Cardiac muscle cell (in vitro differentiated cells and primary cell): ENCODE measurements around the gene CD46. TPM values are rescaled to one million over a fixed set of nuclear protein-coding genes. Genes with fewer than 3 reads are reported as not detected.
A peak's percentile ranks its signal among the peaks of the same experiment; 100 is the strongest.
"Not testable (repeated sequence)": the region's sequence is repeated elsewhere in the genome, so short reads cannot be mapped to it uniquely, and the experiment has no call there.

ENCODE experiments used
- DNase-seq, 2 donors: peaks; one replicate each; pipeline versions ENCODE4 v3.0.0 to v3.0.0-alpha.2; 2010 to 2017; ENCODE audit warnings: low read depth in 1 of 2, low spot score in 1 of 2
- H3K27ac ChIP-seq: fragments of 200-600 bp; sonication (generic); 2 replicates; pipeline ENCODE4 v1.5.1; 2016
- H3K27me3 ChIP-seq: fragments of 200-600 bp; sonication (generic); 2 replicates; pipeline ENCODE4 v1.6.0; 2016; ENCODE audit warnings: control low read depth
- H3K36me3 ChIP-seq: fragments of 200-600 bp; sonication (generic); 2 replicates; pipeline ENCODE4 v1.5.1; 2016; ENCODE audit warnings: control low read depth
- H3K4me1 ChIP-seq: fragments of 200-600 bp; sonication (generic); 2 replicates; pipeline ENCODE4 v1.8.1; 2017; ENCODE audit warnings: low read depth, mild to moderate bottlenecking, mixed run types
- H3K4me3 ChIP-seq: fragments of 200-600 bp; sonication (generic); 2 replicates; pipeline ENCODE4 v1.5.1; 2016; ENCODE audit warnings: mild to moderate bottlenecking
- H3K9me3 ChIP-seq: fragments of 200-600 bp; sonication (generic); 2 replicates; pipeline ENCODE4 v1.5.1; 2017; ENCODE audit warnings: low read depth, mild to moderate bottlenecking, control low read depth
- polyA plus RNA-seq: library from polyadenylated mRNA; unstranded; fragments of >200 nt; fragmentation: Nextera tagmentation; extraction: Ambion mirVana; gene quantifications from 2 replicates; pipeline ENCODE4 v1.2.1, GENCODE V29; 2016
- total RNA-seq: library from RNA; depleted of rRNA; stranded (reverse); fragments of >200 nt; gene quantifications from 2 replicates; pipeline ENCODE4 v1.2.3, GENCODE V29; 2016
- TF ChIP-seq, protein P1 (sequence below): IDR thresholded peaks from 2 replicates; pipeline ENCODE4 v1.5.1; 2012; ENCODE audit warnings: low read depth, mild to moderate bottlenecking, low read length

Gene CD46
- total and polyA plus RNA-seq, 2 experiments from 2014 or later: 91.7 to 123 TPM

GRCh38 chr1:207750631-207751305 is 1.1 kb upstream of the CD46 start:
- no peaks in the 10 kb centered on the region for H3K36me3 ChIP-seq
- peaks cover 26% of the 10 kb centered on the region for H3K4me1 ChIP-seq
- no peaks in the 10 kb centered on the region for H3K9me3 ChIP-seq
- TF ChIP-seq, protein P1, sequence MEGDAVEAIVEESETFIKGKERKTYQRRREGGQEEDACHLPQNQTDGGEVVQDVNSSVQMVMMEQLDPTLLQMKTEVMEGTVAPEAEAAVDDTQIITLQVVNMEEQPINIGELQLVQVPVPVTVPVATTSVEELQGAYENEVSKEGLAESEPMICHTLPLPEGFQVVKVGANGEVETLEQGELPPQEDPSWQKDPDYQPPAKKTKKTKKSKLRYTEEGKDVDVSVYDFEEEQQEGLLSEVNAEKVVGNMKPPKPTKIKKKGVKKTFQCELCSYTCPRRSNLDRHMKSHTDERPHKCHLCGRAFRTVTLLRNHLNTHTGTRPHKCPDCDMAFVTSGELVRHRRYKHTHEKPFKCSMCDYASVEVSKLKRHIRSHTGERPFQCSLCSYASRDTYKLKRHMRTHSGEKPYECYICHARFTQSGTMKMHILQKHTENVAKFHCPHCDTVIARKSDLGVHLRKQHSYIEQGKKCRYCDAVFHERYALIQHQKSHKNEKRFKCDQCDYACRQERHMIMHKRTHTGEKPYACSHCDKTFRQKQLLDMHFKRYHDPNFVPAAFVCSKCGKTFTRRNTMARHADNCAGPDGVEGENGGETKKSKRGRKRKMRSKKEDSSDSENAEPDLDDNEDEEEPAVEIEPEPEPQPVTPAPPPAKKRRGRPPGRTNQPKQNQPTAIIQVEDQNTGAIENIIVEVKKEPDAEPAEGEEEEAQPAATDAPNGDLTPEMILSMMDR: no peak
- H3K27me3 ChIP-seq: no peaks in the 10 kb centered on the region
- DNase-seq: peak in 1 of 2 donors; percentile 5
- peak overlapping the region; percentile 82 for H3K4me3 ChIP-seq
- peak overlapping the region; percentile 95 for H3K27ac ChIP-seq

DNA sequence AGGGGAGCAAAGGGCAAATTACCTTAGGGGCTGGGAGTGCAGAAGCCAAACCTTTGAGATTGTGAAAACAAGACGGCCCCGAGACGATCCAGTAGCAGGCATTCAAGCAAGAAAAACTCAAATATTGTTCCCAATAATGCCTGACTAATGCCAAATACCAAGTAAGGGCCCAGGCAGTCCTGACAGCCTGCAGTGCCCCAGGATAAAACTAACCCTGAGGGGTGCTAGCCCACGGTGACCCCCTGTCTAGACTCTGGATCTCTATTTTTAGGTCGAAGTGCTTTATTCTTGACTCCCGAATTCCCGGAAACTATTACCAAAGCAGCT is 428 bp upstream of the CD46 start:
- H3K27ac ChIP-seq: peak overlapping the region; percentile 95
- peaks cover 26% of the 10 kb centered on the region for H3K4me1 ChIP-seq
- H3K27me3 ChIP-seq, H3K9me3 ChIP-seq, DNase-seq, H3K36me3 ChIP-seq: not testable (repeated sequence)
- H3K4me3 ChIP-seq: peak overlapping the region; percentile 82

- peaks cover 4% of the 10 kb centered on the region for H3K36me3 ChIP-seq
- peaks cover 26% of the 10 kb centered on the region for H3K4me1 ChIP-seq
- peak overlapping the region; percentile 82 for H3K4me3 ChIP-seq
- peak; percentile 12 to 40 for DNase-seq
- TF ChIP-seq, protein P1: no peak
- peak overlapping the region; percentile 95 for H3K27ac ChIP-seq
- H3K9me3 ChIP-seq: no peaks in the 10 kb centered on the region
- no peaks in the 10 kb centered on the region for H3K27me3 ChIP-seq
These were observed 673 bp downstream of the CD46 start for GRCh38 chr1:207752456-207752998.

DNA sequence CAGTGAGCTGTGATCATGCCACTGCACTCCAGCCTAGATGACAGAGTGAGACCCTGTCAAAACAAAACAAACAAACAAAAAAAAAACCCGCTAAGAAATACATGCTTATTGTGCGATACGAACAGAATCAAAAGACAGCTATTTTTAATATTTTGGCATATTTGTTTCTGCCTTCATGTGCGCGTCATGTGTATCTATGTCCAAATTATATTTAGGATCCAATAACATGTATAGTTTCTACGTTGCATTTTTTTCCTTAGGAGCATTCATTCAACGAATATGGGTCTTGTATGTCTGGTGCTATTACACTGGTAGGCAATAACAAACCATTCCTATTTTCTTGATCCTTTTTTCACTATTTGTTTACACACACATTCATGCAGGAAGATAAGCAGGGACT is 1.8 kb downstream of the CD46 start:
- peaks cover 11% of the 10 kb centered on the region for H3K36me3 ChIP-seq
- H3K4me1 ChIP-seq: peaks cover 26% of the 10 kb centered on the region
- no peak overlapping the region for H3K27ac ChIP-seq
- H3K27me3 ChIP-seq: no peaks in the 10 kb centered on the region
- no peaks in the 10 kb centered on the region for H3K9me3 ChIP-seq
- TF ChIP-seq, protein P1: no peak
- H3K4me3 ChIP-seq: peak overlapping the region; percentile 82
- DNase-seq: no peak

GRCh38 chr1:207754011-207754410 is 2.2 kb downstream of the CD46 start:
- H3K4me3 ChIP-seq: no peak overlapping the region

More at GRCh38 chr1:207754011-207754410, 2.2 kb downstream of the CD46 start:
- no peak overlapping the region for H3K27ac ChIP-seq
- peaks cover 26% of the 10 kb centered on the region for H3K4me1 ChIP-seq
- H3K9me3 ChIP-seq: no peaks in the 10 kb centered on the region
- peaks cover 13% of the 10 kb centered on the region for H3K36me3 ChIP-seq
- DNase-seq: no peak
- TF ChIP-seq, protein P1: no peak
- no peaks in the 10 kb centered on the region for H3K27me3 ChIP-seq
